NCI-H146 treated with DMSO at 0.1 percent for 48 hours (cell line): ENCODE results near the gene ARHGAP24.

ENCODE experiments used
- DNase-seq: peaks from one replicate; lab custom pipeline; 2025; ENCODE audit not compliant: unreplicated experiment; lab: John Stamatoyannopoulos, UW

Gene ARHGAP24

DNA sequence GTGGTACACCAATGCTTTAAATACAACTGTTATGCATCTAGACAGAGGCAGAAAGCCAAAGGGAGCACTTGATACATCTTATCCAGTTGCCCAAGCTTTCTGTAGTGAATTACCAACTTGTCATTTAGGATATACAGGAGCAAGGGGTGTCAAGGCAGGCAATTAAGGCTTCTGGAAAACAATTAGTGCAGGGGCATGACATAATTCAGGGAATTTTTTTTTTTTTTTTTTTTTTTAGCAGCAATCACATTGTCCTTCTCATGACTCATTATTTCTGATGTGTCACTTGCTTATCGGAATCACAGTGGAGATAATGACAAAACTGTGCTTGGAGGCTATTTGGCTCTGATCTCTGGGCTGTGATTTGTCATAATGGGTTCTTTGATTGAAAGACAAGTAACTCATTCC lies 259.5 kb downstream of the ARHGAP24 start:
- no peak for DNase-seq

DNA sequence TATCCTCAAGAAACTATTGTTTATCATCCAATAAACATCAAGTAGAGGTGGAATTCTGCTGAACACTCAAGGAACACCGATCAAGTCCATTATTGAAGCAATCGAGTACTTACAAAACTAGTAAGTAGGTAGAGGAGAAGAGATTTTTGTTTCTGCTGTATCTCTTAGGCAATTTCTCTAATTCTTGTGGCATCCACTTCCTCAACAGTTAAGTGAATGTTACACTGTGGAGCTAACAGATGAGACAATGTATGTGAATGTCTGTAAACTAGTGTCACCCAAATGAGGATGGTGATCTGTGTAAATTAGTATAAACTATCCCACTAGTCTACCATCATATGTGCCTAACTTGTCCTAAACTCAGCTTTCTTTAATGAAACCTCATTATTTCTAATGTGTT lies 261.6 kb downstream of the ARHGAP24 start:
- no peak for DNase-seq

DNA sequence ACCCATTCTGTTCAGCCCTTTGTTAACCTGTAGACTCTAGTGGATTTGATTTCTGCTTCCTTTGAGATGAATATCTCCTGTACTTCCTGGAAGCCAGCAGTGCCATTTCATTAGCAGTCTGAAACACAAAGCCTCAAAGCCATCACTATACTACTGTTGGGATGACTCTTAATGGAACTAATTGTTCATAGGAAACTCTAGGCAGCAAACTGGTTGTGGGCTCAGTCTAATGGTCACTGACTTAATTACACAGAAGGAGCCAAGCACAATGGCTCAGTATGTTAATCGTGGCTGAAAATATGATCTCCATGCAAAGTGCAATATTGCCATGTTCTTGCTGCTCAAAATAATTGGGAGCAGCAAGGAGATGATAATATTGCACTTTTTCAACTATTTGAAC lies 262.3 kb downstream of the ARHGAP24 start:
- no peak for DNase-seq

DNA sequence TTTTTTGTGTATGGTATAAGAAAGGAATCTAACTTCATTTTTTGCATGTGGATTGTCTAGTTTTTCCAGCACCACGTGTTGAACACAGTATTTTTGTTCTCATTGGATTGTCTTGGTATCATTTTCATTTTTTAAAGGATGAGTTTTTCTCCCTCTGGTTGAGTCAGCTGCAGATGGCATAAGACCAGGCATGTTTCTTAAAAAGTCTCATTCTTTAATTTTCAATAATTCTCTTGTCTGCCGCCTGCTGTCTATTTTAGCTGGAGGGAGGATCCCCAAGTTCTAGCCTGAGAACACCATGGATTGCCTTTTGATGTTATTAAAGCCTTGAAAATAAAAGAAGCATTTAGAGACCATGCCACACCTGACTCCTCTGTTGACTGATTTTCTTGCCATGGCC lies 263.8 kb downstream of the ARHGAP24 start:
- no peak for DNase-seq

DNA sequence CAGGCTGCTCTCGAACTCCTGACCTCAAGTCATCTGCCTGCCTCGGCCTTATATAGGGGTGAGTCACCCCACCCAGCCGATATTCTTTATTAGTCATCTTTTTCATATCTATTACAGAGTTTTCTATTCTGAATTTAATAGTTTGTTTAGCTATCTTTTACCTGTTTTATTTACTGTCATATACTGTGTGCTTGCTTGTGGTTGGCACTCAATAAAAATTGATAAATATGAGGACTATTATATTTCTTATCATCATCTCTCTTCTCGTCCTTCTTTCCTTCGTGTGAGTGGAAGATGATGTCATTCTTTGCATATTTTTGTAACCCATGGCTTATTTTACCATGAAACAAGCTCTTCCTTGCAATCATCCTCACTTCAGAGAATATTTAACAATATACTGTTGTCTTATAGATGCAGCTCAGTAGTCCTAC lies 265.5 kb downstream of the ARHGAP24 start:
- DNase-seq, result no peak

DNA sequence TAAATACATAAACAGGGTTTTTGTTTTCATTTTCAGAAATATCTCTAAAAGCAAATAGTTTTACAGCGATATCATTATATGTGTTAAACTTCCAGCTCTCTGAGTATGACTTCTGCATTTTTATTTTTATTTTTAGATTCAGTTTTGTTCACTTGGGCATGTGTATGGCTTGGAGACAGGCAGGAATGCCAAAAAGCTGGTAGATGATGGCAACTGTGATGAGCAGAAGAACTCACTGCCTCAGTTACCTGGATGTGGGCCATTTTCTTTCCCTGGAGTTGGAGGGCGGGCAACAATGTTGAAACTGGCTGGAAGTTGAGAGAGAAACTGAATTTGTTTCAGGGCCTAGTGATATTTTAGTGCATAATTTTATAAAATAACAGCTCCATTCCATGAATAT lies 266.4 kb downstream of the ARHGAP24 start:
- DNase-seq, result no peak

DNA sequence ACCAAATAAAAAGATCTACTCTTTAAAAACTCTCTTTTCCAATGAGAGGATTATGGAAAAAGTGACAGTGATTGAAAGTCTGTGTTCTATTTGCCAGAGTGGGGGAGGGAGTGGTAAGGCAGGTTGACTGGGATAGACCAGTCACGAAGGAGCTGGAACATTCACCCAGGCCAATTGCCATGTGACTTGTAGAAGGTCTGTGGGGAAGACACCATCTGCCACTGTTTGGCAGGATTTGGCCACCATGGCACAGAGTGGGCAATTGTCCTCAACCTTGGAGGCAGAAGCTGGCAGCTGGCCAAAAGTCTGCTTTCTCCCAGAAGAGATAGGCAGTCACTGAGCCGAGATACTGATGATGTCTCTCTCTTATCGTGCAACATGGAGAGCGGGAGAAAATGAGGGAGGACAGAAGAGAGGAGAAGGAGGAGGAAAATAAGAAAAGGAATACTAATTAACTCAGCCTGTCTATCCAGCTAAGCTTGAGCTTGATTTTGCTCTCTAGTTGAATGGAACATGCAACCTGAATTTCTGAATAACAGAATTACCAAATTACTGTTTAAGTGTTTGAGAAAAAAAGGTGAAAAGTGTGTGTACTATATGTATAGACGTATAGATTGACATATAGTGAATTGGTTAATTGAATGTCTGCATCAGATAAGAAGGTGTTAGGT lies 267.1 kb downstream of the ARHGAP24 start:
- no peak for DNase-seq

DNA sequence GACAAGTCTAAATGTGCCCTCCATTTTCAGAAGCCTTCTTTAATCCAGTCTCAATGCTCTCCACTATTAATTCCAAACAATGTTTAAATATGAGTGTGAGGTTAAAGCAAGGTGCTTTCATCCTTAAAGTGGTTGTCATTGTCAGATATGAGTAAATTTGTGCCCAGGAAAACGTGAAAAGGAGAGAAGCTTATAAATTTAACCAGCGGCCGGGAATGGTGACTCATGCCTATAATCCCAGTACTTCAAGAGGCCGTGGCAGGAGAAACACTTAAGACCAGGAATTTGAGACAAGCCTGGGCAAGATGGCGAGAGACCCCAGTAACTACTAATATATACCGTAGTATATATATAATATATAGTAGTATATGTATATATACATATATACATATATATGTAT lies 270.0 kb downstream of the ARHGAP24 start:
- DNase-seq, result no peak

DNA sequence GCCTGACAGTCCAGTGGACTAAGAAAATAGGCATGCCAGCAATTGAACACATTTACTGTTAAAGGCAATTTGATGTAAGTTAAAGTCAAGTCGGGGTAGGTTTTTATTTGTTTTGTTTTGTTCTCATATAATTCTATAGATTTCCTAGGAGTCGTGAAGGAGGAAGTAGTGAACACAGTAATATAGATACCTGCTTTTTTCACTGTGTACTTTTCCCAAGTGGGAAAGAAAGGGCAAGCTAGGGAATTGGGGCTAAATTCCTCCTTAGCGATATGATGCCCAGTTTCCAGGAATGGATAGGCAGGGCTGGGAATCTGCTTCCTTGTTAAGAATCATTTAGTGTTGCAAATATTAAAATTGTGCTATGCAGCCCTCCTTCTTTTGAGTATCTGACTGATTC lies 271.0 kb downstream of the ARHGAP24 start:
- DNase-seq, result no peak

DNA sequence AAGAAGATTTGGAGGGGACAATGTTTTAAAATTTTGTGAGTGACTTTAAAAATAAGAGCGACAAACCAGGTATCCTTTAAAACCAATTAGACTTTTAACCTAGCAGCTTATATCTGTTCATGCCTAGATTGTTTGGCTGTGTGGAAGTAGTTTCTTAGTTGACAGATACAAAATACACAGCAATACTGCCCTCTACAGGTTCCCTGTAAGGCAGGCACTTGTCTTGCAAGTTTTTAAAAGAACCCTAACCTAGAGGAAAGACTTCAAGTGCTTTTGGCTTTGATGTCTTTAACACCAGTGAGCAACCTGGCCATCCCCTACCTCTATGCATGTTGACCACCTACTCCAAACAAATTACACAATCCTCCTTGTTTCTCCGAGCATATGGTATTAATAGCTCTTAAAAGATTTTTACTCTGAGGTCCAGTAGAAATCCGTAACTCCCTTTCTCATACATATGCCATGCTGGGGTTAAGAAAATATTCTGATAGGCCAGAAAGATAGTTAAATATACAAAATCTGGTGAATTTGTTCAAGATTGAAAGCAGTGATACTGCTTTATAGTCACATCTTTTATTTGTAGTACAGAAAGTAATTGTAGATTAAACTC lies 273.0 kb downstream of the ARHGAP24 start:
- DNase-seq, result peak; percentile 6

DNA sequence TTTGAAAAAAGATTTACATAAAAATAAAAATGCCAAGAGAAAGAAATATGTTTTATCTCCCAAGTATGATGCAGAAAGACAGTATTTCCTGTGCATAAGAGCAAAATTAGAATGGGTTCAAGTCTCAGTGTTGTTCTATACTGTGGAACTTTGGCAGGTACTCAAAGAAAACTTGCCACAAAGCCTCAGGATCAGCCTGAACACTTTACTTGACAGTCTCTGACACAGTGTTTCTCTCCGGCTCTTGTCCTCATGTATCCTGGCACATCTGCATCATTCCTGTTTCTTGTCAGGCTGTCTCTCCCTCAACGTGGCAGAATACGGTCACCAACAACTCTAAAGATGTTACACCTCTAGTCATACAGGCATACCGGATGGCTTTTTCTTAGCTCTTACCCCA lies 273.7 kb downstream of the ARHGAP24 start:
- no peak for DNase-seq

DNA sequence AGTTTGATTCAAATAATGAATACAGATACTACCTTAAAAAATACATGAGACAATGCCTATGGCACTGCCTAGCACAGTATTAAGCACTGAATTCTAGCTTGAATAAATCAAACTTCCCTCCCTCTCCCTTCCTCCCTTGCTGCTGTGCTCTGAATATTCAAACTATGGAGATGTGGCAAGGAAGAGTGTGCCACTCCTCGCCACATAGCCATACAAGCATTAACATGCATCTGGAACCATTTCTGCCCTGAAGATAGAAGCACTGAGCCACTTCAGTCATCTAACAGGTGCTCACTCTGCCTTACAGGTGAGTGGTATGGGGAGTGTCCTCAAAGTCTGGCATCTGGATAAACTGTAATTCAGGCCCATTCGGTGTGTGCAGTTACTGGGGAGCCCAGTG lies 276.9 kb downstream of the ARHGAP24 start:
- no peak for DNase-seq

DNA sequence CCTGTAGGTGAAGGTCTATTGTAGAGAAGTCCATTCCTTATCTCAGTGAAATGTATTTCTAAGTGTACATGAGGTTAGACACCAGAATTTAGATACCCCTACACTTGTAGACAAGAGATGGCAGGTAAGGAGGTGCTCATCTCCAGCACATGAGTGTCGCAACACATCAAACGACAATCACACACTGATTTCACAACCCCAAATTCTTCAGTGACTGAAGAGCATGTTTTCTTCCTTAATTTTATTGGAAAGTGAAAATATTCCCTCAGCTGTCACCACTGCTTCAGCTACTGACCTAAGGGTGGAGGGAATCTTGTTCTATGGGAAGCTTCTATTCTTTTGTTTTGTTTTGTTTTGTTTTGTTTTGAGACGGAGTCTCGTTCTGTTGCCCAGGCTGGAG lies 280.3 kb downstream of the ARHGAP24 start:
- DNase-seq, result no peak

DNA sequence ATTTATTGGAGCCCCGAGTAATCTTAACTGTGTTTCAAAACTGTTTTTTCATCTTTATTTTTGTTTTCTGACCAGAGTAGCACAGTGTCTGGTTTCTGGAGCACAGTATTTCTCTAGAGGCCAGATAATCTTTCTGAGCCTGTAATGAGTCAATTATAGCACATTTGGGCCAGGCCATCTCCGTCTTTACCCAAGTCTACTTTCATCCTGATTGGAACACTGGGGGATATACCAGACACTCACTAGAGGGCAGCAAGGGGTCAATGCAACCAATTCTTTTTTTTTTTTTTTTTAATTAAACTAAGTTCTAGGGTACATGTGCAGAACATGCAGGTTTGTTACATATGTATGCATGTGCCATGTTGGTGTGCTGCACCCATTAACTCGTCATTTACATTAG lies 282.0 kb downstream of the ARHGAP24 start:
- no peak for DNase-seq

DNA sequence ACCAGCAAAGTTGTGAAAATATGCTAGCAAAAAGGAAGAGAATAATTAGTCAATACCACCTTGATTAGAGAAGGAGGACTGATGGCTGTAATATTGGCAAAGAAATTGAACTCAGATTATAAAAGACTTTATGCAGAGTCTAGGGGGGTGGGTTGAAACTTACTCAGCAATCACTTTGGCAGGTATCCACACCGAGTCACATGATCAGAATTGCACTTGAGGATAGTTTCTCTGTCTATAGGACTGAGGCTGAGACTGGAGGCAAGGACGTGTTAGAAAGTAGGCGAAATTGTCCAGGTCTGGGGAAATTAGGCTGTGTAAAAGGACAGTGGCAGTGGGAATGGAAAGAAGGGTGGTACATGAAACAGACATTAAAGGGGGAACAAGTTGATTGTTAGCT lies 284.4 kb downstream of the ARHGAP24 start:
- no peak for DNase-seq

DNA sequence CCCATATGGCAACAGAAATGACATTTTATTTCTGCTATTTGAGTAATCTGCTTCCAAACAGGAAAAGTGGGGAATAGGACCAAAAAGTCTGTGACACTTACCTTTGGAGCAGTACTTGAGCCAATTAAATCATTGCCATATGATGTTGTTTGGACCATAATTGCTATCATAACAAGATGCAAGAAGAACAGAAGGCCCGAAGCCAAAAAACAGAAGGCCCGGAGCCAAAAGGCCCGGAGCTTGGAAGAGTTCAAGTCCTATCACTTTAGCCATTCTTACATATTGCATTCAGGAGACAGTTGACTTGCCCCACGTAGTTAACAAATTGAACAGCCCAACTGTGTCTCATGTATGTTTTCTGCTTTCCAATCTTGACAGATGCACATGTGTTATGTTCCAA lies 285.6 kb downstream of the ARHGAP24 start:
- DNase-seq, result no peak

DNA sequence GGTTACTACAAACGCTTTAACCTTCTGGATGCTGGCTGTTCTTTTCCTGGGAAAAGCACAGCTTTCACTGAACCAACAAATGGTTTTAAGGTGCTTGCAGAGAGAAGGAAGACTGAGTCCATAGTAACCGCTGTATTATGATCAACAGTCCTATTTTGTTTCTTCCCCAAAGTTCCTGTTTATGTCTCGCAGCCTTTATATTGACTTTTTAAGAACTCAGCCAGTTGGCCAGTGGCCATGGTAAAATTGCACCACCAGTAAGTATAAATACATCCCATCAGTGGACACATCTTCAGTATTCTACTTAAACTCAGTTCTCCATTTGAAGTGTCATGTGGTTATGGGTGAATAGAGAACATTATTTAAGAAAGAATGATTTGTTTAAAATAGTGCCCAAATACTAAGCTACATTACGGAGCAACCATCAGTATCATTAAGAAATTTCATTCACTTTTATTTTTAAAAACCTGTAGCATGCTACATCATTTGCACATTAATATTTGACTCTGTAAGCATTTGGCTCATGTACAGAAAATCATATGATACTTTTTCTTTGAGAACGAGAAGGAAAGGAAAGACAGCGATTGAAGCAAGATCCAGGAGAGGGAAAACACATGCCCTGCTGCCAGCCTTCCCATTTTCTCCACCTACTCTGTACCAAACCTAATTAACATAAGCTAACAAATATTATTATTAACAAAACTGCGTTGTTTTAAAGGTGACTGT lies 287.0 kb downstream of the ARHGAP24 start:
- no peak for DNase-seq

DNA sequence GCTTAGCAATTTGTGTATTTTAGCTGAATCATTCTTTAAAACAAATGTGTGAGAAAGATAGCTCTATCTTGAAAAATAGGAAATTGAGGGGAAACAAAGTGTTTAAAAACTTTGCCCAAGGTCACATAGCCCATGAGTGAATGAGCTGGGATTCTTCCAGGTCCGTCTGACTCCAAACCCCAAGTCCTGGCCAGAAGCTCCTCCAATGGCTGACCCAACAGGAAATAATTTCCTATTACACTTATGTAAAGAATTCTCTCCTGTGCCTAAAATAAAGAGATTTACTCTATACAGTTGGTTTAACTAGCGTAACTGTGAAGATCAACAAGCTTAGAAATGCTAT lies 287.6 kb downstream of the ARHGAP24 start:
- no peak for DNase-seq

DNA sequence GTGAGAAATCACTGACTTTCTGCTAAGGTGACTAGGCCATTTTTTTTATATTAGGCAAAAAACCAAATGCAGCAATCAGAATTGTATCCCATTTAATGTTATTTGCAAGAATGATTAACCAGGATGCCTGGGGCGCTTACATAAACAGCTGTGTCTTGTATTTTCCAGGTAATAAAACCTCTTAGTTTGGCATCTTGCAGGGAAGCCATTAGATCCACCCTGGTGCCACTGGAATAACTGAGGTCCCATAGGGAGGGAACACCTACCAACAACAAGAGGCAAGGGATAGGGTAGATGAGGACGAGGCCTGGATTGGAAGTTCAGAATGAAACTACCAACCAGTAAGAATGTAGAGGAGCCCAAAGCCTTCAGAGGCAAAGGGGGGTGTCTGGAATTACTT lies 288.3 kb downstream of the ARHGAP24 start:
- DNase-seq, result no peak

DNA sequence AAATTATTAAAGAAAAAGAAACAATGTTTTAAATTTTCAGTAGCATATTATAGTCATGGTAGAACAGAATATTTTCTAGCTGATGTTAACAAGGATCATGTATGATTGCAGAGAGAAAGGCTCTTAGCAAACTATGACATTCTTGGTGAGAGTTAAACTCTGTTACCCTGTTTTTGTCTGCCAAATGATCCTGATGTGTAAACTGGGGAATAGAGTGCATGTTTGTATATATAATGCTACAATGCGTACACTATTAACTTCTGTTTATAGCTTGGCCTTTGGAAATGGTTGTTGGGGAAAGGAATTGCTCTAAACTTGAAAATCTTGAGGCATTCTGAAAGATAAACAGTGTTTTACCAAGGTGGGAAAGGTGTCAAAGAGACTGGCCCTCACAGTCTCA lies 292.7 kb downstream of the ARHGAP24 start:
- DNase-seq, result no peak

DNA sequence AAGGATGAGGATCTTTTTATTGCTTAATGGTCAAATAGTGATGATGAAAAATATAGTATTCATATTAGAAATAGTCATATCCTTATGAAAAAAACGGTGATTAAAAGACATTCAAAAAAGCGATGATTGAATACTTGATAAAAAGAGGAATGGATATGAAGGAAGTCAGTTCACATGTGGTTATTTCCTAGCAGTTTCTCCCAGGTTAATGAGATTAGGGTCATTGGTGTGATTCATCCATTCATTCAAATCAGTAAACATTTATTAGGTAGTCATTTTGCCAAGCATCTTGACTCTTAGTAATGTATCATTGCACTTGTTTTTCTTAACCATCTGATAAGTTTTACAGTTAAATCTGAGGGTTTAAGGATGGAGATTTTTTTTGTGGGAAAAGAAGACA lies 294.1 kb downstream of the ARHGAP24 start:
- no peak for DNase-seq

DNA sequence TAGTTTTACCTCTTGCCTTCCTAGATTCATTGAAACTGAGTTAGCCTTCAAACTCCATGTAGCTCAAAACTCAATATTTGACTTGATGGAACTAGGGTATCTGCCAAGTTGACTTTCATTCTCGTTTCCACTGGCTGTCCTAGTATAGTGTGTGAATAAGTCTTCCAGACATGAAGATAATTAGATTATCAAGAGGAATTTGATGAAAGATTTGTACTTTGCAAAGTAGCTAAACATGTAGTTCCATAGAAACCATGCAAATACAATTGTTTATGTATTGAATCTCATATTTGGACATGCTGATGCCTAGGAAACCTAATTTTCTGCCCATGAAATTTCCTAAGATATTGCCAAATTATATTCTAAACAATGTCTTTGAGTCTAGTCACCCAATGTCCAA lies 297.5 kb downstream of the ARHGAP24 start:
- DNase-seq, result no peak

DNA sequence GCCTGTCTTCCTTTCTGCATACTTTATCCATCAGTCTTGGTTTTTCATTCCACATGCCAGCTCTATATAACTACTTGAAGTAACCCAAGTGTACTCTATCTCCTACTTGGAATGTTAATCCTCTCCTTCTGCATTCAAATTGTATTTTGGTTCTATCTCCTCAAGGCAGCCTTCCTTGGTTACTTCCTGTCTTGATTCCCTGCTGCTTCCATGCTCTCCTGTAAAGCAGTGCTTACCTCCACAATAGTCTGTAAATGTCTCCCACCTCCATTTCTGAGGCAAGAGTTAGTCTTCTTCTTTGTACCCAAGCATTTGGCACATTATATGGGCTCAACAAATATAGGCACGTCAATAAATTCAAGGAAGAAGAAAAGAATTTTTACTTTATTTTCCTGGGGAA lies 298.4 kb downstream of the ARHGAP24 start:
- DNase-seq, result no peak
